HCT116 (cell line): ENCODE results near the gene CES3.

Experiments
- CTCF ChIP-seq, 3 experiments: fragments of 200-600 bp in 1 of 3; sonication (generic) in 1 of 3; IDR thresholded peaks in 2 of 3; conservative IDR thresholded peaks in 1 of 3; 2 replicates each; pipeline ENCODE4 v1.5.1; 2012 to 2017; ENCODE audit warnings: low read depth in 2 of 3, low read length in 2 of 3, antibody characterized with exemption in 1 of 3, borderline replicate concordance in 1 of 3, control low read depth in 1 of 3, mild to moderate bottlenecking in 1 of 3, mixed read lengths in 1 of 3, mixed run types in 1 of 3, moderate library complexity in 1 of 3; ENCODE audit not compliant: insufficient read depth in 1 of 3
- EZH2 ChIP-seq: fragments of 200-600 bp; sonication (generic); IDR thresholded peaks from 2 replicates; pipeline ENCODE4 v1.6.1; 2017; ENCODE audit warnings: antibody characterized with exemption, mixed run types
- JUND ChIP-seq: IDR thresholded peaks from 2 replicates; pipeline ENCODE4 v1.6.1; 2012
- POLR2A ChIP-seq: IDR thresholded peaks from 2 replicates; pipeline ENCODE4 v1.7.0; 2011; ENCODE audit warnings: borderline replicate concordance; ENCODE audit not compliant: insufficient read depth, insufficient read length; ENCODE audit errors: extremely low read depth
- POLR2AphosphoS5 ChIP-seq: IDR thresholded peaks from 2 replicates; pipeline ENCODE4 v1.6.1; 2011; ENCODE audit warnings: mild to moderate bottlenecking, low read depth, low read length, moderate library complexity
- SP1 ChIP-seq: IDR thresholded peaks from 2 replicates; pipeline ENCODE4 v1.6.1; 2012; ENCODE audit warnings: low read depth
- TCF7L2 ChIP-seq: IDR thresholded peaks from 2 replicates; pipeline ENCODE4 v1.7.0; 2011; ENCODE audit warnings: borderline replicate concordance, inconsistent platforms; ENCODE audit not compliant: insufficient read depth, insufficient read length; ENCODE audit errors: extremely low read depth
- ZNF274 ChIP-seq: fragments of 200-500 bp; sonication (Bioruptor generic); IDR thresholded peaks from 2 replicates; pipeline ENCODE4 v1.6.1; 2014; ENCODE audit warnings: mild to moderate bottlenecking, low read depth, low read length, inconsistent platforms
- TF ChIP-seq, protein P1 (sequence below): IDR thresholded peaks from 2 replicates; pipeline ENCODE4 v1.6.1; 2012; ENCODE audit warnings: low read depth
- TF ChIP-seq, protein P2 (sequence below): IDR thresholded peaks from 2 replicates; pipeline ENCODE4 v1.6.1; 2012

GRCh38 chr16:66934138-66934838 lies 26.8 kb upstream of the CES3 start, which contains the start of gene CIAO2B:
- TF ChIP-seq TCF7L2 (no peak), POLR2AphosphoS5 (peak; percentile 87), CTCF (IDR thresholded peaks at IDR 0.05 in 2 of 3, conservative IDR thresholded peaks at IDR 0.05 in 1 of 3; ENCODE audit: borderline replicate concordance in 1 of 3, insufficient read depth in 1 of 3, low read depth in 2 of 3, low read length in 2 of 3) (no peak), POLR2A (peak; percentile 86), JUND (no peak), EZH2 (no peak), ZNF274 (no peak), SP1 (peak; percentile 88)
- TF ChIP-seq, protein P1, sequence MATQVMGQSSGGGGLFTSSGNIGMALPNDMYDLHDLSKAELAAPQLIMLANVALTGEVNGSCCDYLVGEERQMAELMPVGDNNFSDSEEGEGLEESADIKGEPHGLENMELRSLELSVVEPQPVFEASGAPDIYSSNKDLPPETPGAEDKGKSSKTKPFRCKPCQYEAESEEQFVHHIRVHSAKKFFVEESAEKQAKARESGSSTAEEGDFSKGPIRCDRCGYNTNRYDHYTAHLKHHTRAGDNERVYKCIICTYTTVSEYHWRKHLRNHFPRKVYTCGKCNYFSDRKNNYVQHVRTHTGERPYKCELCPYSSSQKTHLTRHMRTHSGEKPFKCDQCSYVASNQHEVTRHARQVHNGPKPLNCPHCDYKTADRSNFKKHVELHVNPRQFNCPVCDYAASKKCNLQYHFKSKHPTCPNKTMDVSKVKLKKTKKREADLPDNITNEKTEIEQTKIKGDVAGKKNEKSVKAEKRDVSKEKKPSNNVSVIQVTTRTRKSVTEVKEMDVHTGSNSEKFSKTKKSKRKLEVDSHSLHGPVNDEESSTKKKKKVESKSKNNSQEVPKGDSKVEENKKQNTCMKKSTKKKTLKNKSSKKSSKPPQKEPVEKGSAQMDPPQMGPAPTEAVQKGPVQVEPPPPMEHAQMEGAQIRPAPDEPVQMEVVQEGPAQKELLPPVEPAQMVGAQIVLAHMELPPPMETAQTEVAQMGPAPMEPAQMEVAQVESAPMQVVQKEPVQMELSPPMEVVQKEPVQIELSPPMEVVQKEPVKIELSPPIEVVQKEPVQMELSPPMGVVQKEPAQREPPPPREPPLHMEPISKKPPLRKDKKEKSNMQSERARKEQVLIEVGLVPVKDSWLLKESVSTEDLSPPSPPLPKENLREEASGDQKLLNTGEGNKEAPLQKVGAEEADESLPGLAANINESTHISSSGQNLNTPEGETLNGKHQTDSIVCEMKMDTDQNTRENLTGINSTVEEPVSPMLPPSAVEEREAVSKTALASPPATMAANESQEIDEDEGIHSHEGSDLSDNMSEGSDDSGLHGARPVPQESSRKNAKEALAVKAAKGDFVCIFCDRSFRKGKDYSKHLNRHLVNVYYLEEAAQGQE: no peak
- TF ChIP-seq, protein P2, sequence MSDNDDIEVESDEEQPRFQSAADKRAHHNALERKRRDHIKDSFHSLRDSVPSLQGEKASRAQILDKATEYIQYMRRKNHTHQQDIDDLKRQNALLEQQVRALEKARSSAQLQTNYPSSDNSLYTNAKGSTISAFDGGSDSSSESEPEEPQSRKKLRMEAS: peak; percentile 89
